ENCODE measurements around the gene LRRC17.

LRRC17 gene

GRCh38 chr7:102990642-102991041, 77.8 kb downstream of the LRRC17 start:
- DNase-seq, result no peak

- no peak for DNase-seq
Observed at GRCh38 chr7:102991077-102991539, 78.3 kb downstream of the LRRC17 start.

GRCh38 chr7:102991540-102992214, 78.9 kb downstream of the LRRC17 start:
- DNase-seq, result no peak

- DNase-seq, result no peak
Observed at GRCh38 chr7:102992509-102992937, 79.7 kb downstream of the LRRC17 start.

- DNase-seq, result no peak
Observed at GRCh38 chr7:102992938-102993717, 80.3 kb downstream of the LRRC17 start.

GRCh38 chr7:102993718-102994029, 80.9 kb downstream of the LRRC17 start:
- DNase-seq, result no peak

GRCh38 chr7:102994567-102994966, 81.8 kb downstream of the LRRC17 start:
- DNase-seq, result no peak
